Measurements from ENCODE around the gene DEDD2.

DNA sequence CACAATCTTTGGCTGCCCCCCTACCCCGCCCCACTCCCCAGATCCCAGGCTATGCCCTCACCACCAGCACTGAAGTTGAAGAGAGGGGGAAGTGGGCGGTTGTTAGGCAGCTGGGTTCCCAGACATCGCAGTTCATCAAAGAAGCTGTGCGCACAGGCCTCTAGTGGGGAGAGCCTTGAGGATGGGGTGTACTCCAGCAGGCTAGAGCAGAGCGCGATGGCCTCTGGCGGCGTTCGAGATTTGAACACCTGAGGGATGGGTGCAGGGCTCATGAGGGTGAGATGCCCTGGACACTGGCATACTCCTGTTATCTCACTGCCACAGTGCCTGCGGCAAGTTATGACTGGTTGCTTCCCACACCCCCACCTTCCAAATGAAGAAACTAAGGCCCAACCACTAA, 15.0 kb upstream of the DEDD2 start:
- no peak for TF ChIP-seq CTCF (IDR thresholded peaks at IDR 0.05)
- no peak for TF ChIP-seq POLR2A (IDR thresholded peaks at IDR 0.05)

Data from esophagus squamous epithelium (tissue), 4 donors.